GM19468 (cell line): ENCODE measurements around the gene GNAQ.

ENCODE experiments used
- ATAC-seq: cut with Tn5 transposase; IDR thresholded peaks from one replicate; pipeline ENCODE4 v1.9.1; 2021; ENCODE audit warnings: mild to moderate bottlenecking, moderate library complexity, moderate number of reproducible peaks; ENCODE audit not compliant: unreplicated experiment; ENCODE audit errors: extremely low read depth

GNAQ gene

DNA sequence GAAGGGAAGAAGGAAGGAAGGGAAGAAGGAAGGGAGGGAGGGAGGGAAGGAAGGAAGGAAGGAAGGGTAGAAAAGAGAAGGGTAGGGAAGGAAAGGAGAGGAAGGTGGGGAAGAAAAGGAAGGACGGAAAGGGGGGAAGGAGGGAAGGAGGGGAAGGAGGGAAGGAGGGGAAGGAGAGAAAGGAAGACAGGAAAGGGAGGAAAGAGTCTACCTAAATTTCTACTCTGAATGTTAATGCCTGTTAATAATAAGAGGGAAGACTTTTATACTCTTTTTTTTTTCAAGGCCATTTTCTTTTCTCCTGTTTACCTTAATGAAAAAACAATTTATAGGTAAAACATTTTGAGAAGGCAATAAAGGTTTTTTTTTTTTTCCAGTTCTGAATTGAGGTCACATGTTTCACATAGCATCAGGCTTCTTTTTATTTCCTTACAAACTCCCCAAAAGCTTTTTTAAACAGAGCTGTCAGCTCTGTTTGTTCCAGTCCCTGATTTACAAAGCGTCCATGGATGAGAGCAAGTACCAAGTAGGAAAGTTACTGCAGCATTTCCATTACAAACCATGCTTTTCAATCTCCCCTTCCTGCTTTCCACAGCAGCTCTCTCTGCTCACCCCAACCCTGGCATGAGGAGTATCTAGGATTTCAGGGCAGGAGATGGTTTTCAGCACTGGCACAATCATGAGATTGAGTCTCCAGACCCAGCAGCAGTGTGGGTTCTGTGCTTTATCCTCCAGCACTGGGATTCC lies 173.9 kb downstream of the GNAQ start:
- ATAC-seq, result no peak

DNA sequence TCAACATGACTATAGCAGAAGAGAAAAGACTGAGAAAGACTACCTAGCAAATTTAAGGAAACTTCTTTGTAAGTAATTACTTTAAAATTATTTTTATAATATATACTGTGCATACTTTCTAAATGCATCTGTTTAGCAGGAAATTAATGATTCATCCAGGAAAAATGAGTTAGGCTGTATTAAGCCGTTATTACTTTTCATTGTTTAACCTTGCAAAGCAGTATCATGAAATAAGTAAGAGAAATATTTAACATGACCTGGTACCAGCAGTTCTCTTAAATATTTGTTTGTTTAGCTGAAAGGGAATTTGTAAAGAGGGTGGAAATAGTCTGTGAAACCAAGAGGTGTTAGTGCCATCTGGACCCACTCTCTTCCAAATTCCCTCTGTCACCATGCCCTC lies 175.0 kb downstream of the GNAQ start:
- no peak for ATAC-seq

DNA sequence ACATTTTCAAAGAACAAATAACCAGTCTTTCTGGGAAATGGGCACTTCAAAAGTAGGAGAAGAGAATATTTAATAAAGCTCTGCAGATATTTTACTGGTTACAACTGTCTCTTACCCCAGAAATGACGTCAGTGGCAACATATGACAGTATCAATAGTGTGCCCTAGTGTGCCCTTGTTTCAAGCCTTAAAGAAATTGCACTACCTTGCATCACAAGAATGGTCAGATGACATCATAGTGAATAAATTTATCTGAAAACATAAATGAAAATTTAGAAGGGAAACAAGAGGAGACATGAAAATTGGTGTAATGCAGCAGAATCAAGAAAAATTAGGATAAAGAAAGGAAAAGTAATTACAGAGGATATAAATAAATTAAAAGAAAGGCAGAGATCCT lies 176.7 kb downstream of the GNAQ start:
- no peak for ATAC-seq

DNA sequence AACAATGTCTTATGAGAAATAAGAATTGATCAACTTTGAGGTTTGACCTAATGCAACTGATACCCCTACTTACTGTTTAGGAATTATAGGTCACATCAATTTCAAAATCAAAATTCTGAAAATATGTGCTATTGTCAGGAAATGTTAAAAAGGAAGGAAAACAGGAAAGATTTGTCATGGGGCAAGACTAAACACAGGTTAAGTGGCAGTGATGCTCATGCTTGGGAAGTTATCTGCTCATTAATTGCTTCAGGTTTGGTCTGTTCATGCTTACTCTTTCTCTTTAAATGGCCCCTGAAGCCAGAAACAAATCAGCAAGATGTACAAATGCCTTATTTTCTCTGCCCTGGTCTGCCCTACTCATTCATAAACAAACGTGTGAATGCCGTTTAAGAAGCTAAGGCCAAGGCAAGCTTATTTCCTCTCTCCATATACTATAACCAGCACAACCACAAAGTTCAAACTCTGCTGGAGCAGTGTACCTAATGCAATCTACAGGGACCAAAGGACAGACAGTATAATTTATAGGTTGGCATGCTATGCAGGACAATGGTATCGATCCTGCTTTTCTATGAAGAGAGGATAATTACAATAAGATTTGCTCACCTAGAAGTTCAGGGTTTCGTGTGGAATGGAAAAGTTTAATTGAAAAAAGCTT lies 177.2 kb downstream of the GNAQ start:
- no peak for ATAC-seq

DNA sequence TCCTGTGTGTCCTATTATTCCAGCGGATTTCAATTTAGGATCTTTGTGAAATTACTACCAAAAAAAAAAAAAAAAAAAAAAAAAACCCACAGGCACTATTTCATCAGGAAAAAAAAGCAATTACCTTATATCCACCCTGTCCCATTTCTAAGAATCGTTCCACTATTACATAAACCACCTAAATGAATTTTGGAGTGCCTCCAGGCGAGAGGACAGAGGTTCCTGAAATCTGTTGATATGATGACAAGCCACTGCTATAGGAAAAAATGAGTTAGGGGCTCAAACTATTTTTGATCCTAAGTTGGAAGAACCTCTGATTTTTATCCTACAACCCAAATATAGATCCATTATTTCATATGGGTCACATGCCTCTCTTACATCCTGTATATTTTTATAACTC lies 177.9 kb downstream of the GNAQ start:
- no peak for ATAC-seq

DNA sequence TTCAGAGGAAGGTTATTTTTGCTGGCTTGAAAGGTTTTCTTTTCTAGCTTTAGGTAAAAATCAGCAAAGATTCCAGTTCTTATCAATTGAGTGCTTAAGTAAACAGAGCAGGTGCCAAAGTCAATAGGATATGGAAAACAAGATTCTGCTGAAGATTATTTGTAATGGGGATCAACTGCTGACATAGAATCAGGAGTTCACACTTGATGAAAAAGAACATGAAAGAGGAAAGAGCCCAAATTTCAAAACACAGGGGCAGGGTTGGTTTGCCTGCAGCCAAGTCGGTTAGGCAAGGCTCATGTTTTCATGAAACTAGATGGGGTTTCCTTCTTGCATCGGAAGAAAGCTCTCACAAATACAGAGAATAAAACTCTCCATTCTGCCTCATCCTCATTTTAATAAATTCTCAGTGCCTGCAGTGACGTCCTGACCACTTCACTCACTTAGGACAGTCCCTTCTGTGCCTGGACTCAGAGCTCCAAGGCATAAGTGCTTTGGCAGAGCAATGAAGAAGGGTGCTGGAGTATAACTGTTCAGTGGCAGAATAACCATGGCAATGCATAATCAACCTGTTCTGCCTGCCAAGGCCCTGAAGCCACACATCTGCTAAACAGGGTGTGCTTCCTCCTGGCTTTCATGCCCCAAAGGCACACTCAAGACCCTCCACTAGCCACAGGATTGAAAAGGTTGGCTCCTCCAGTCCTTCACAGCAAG lies 179.6 kb downstream of the GNAQ start:
- ATAC-seq, result no peak

DNA sequence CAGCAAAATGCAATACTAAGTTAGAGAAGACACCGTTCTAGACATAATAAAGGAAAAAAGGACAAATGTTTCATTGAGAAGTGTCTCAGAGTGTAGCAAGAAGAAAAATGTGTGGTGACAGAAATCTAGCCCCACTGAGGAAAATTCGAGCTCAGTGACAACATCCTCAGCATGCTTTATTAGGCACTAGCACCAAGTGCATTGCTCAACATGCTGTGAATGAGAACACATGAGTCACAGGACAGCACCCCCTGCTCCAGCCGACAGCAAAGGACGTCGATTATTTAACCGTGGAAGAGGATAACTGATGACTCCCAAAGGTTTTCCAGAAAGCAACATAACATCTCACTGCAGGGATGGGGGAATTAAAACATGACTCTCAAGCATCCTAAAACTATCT lies 182.7 kb downstream of the GNAQ start:
- no peak for ATAC-seq

DNA sequence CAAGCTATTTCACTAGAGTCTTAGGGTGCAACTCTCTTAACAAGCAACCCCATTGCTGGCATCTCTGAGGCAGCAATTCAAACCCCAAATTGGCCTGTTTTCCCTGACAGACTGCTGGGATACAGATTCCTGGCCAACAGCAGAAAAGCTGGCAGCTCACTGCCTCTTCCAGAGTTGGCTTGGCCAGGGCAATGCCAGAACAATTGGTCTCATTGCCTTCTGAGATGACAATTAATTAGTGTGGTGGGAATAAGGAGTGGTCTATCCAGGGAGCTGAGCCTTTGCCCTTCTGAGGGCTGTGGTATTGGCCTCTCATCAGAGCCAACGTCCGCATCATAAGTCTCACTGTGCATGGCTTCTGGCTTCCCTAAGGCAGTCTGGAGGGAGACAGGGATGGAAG lies 183.2 kb downstream of the GNAQ start:
- no peak for ATAC-seq

DNA sequence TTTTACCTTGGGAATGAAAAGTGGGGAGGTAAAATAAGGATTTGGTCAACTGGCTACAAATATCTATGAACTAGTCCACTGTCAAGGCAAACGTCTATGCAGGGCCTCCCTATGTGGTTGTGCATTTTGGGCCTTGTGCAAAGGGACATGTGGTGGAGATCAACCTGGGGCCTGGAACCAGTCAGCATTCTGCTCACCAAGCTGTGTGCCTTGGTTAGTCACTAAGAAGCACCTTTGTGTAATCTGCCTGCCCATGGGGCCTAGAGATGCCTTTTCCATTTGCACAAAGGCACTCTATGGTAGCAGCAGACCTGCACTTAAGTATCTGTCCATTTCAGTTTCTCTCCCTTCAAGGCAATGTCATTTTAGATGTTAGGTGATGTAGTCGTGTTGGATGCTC lies 184.0 kb downstream of the GNAQ start:
- ATAC-seq, result no peak

DNA sequence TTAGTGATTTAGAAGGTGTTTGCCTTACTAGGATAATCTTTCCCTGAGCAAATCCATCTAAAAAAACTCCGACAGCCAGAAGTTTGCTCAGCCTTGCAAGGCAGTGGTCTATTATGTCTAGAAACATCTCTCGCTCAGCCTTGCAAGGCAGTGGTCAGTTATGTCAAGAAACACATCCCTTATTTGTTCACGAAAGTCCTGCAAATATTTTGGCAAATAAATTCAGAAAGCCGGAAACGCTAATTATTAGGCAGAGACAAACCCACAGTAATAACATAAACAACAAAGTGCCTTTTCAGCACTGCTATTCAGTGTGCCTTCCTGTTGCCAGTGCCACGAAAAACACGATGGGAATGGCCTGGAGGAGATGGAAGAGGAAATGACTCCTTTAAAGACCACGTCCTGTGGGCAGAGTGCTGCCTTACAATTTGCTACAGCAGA lies 184.5 kb downstream of the GNAQ start:
- ATAC-seq, result no peak

DNA sequence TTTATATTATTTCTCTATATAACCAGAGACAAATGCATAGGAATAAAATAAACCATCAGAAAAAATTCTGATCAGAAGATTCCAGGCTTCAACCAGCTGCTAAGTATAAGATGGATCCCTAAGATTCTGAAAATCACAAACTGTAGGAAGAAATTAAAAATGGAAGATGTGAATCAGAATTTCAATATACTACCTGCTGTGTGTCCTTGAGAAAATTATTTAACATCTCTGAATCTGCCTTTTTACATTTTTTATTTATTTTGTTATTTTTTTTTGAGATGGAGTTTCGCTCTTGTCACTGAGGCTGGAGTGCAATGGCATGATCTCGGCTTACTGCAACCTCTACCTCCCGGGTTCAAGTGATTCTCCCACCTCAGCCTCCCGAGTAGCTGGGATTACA lies 187.2 kb downstream of the GNAQ start:
- no peak for ATAC-seq

DNA sequence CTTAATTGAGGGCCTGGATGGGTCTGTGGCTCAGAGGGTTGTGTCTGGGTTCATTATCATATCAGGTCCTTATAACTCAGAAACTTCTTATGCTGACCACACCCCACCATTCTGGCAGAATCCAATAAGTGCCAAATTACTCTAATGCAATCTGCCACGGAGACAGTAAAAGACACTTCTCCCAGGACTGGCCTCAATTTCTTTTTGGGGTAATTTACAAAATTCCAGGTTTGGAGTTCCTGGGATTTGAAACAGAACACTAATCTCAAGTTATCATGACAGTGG lies 187.8 kb downstream of the GNAQ start:
- ATAC-seq, result no peak

DNA sequence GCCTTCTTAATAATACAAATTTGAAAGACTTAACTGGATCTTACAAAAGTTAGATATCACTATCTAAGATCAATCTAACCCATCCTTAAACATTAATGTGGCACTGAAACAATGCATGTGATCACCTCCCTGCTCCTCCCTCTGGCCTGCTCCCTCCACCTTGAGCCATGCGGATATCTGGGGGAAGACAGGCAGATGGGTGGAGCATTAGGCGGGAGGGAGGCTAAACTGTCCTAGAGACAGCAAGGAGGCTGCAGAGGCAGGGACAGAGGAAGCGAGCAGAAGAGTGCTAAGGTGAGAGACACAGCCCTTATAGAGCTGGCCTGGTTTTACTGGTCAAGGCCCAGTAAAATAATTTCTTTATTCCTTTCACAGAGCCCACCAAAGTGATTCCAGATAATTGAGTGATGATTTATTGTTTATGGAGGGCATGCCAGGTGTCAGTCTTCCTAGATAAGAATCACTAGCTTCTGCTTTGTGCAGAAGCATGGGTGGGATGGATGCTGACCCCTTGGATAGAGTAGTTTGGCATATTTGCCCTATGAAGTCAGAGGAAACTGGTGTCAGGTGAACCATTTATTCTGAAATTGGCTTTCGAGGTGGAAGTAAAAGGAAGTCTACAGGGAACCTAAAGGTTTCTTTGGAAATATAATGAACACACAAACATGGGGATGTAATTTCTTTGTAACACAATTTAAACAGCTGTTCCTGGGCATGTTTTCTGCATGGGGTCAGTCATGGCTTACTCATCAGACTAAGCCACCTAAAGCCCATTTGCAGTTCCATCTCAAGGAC lies 188.3 kb downstream of the GNAQ start:
- ATAC-seq, result no peak

DNA sequence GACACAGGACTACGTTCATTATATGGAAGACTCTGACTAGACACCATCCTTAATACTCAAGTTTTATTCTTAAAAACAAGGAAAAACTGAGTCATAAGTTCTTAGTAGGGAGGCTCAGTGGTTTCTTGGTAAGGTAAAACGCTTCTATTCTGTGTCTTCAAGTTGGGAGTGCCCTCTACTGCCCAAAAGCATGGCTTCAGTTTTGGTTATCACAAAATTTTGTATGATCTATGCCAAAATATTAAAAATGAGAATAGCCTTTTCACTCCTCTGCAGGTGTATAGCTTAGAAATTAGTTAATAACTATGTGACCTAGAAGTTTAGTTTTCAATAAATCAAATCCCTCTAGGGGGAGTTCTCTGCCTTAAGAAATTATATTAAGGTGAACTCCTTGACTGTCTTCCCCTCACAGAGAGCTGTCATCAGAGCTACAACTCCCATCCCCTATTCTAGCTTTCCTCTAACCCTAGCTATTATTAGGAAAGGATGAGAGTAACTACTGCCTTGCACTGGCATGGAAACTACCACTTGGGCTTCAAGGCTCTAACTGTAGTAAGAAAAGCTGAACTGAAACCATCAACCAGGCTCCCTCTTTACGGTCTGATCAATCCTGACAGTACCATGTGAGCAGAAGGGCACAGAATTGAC lies 189.7 kb downstream of the GNAQ start:
- no peak for ATAC-seq

DNA sequence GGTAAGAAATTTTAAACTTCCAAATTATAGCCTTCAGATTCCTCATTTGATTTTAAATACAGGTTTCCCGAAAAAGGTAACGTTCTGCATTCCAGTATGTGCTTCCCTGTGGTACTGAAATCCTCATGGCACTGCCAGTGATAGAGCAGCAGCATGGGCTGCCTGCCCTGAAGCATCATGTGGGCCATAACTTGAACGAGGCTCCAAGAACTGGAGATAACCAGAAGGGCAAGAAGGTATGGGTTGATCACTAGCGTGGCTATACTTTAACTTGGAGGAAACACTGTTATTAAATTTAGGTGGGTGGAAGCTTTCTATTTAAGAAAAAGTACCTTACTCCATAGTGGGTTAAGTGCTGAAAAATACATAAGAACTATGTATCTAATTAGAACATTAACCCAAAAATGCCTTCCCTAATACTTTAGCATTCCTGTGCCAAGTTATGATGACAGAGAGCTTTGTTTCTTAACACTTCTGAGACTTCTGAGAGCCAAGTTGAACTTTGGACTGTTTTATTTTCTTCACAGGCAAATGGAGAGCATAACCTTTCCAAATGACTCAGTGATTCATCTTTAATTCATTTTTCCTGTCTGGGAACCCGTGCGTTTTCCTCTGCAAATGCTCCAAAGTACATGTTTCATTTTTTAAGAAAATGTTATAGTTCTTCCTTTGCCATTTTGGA lies 192.0 kb downstream of the GNAQ start:
- no peak for ATAC-seq

DNA sequence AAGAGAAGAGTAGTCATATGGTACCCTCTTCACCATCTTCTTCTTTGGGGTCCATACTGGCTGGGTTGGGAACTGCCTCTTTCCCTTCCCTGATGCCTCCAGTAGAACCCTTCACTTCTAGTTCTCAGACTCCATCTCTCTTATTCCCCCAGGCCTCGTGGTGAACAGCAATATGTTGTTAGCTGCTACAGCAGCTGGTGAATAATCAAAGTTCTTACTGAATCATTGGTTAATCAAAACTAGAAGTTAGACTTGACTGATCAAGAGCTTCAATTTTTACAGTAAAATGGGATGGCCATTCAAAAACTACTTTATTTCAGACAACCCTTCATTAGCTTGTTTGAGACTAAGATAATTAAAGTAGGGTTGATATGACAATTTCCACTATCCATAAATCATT lies 192.6 kb downstream of the GNAQ start:
- no peak for ATAC-seq

DNA sequence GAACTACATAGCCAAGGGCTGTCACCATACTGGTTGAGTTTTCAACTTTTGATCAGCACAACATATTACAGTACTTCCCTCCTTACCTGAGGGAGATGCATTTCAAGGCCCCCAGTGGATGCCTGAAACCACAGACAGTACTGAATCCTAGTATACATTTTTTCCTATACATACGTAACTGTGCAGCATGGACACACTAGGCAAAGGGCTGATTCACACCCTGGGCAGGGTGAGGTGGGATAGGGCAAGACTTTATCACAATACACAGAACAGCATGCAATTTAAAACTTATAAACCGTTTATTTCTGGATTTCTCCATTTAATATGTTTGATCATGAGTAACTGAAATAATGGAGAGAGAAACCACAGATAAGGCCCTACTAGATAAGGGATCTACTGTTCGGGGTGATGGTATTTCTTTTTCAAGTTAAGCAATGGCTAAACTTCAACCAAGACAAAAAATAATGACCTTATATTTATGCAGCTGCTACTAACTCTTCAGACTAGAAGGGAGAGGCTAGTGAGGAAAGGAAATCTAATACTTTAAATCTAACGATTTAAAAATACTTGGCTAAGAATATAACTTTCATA lies 196.6 kb downstream of the GNAQ start:
- ATAC-seq, result no peak

DNA sequence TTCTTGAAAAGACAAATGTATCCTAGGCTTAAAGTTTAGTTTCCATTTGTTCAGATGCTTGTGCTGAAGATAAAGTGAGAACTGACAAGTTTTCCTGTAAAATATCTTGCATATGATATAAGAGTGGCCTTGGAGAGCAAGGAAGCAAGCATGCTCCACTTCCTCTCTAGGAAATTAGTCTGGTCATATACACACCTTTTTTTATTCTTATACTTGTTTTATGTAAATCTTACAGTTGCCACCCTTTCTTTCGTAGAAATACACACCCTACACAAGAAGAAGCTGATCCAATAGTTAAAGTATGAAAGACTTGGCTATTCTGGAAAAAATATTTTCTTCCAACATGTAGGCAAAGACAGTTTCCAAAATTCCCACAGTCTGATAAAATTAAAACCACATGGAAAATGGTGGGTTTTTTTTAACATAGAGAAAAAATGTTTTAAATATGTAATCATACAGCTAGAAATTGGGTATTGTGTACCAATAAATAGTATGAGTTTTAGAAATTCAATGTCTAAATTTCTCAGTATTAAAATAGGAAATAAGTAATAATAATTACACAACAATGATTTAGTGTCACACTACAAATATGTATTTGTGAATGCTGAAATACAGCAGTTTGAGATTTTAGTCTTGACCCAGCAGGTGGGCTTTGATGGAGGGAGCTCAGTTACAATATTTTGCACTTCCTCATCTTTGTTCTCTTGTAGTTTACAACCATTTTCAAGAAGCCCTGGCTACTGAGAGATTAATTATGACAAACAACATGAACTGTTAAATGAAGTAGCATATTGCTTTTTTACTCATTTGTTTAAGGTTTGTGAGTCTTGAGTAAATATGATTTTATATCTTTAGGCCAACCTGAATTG lies 197.8 kb downstream of the GNAQ start:
- ATAC-seq, result no peak

DNA sequence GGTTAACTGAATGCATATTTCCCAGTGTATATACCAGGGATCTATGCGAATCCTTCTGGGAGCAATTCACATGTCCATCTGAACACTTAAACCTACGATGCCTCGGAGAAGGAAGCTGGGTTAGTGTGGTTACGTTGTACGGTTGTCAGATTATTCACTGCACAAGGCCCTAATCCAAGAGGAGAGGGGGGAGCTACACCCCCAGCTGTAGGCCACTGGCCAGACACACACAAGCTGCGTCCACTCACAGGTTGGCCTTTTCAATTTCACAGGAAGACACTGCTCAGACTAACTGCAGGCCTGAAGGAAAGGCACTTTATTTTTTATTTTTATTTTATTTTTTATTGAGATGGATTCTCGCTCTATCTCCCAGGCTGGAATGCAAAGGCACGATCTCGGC lies 199.0 kb downstream of the GNAQ start:
- ATAC-seq, result no peak
